SH-SY5Y (cell line): ENCODE results near the gene ANXA11.

Experiments
- GATA2 ChIP-seq: IDR thresholded peaks from 2 replicates; pipeline ENCODE4 v1.6.1; 2011; ENCODE audit warnings: mild to moderate bottlenecking, low read depth, low read length
- GATA3 ChIP-seq: IDR thresholded peaks from 2 replicates; pipeline ENCODE4 v1.6.1; 2011; ENCODE audit warnings: low read depth, mild to moderate bottlenecking, low read length, moderate library complexity

DNA sequence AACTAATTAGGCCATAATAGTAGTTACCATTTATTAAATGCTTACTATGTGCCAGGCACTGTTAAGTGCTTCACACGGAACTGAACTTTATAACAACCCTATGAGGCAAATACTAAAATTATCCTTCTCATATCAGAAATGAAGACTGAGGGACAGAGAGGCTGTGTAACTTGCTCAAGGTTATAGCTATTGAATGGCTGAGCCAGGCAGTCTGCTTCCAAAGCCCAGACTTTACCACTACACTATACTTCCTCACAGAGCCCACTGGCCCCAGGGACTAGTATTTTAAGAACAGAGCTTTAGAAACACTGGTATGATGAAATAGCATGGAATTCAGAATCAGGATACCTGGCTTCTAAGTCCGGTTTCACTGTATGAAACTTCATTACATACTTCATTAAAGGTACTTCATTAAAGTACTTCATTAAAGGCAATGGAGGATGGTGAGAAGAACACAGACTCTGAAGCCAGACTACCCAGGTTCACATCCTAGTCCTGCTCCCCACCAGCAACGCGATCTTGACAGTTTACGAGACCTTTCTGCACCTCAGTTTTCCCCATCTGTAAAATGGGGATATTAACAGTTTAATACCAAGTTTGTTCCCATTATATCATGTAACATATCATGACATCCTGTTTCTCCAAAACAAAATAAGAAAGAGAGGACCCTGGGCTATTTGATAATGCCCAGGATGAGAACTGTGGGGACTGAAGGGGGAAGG, 19.6 kb downstream of the ANXA11 start:
- TF ChIP-seq GATA2: no peak
- TF ChIP-seq GATA3: no peak
